ENCODE data around the gene CTRB2.
"Not testable (repeated sequence)": the region's sequence is repeated elsewhere in the genome, so short reads cannot be mapped to it uniquely, and the experiment has no call there.

Gene CTRB2

GRCh38 chr16:75241955-75242354, 35.0 kb upstream of the CTRB2 start:
- DNase-seq: no peak

- no peak for DNase-seq
Observed at GRCh38 chr16:75241412-75241811, 34.5 kb upstream of the CTRB2 start.

- DNase-seq: not testable (repeated sequence)
Observed at GRCh38 chr16:75240633-75241032, 33.7 kb upstream of the CTRB2 start.

- DNase-seq: no peak
Observed at GRCh38 chr16:75239542-75240122, 32.7 kb upstream of the CTRB2 start.

GRCh38 chr16:75238853-75239541, 32.0 kb upstream of the CTRB2 start:
- no peak for DNase-seq

GRCh38 chr16:75238132-75238852, 31.3 kb upstream of the CTRB2 start:
- DNase-seq: no peak

- DNase-seq: no peak
Observed at GRCh38 chr16:75237398-75238131, 30.6 kb upstream of the CTRB2 start.

GRCh38 chr16:75236736-75237397, 29.9 kb upstream of the CTRB2 start:
- DNase-seq: no peak

- DNase-seq: no peak
Observed at GRCh38 chr16:75236232-75236631, 29.3 kb upstream of the CTRB2 start.

- DNase-seq: no peak
Observed at GRCh38 chr16:75235721-75236193, 28.8 kb upstream of the CTRB2 start.

GRCh38 chr16:75234856-75235696, 28.1 kb upstream of the CTRB2 start:
- DNase-seq: no peak

- DNase-seq: no peak
Observed at GRCh38 chr16:75233611-75233938, 26.6 kb upstream of the CTRB2 start.

- no peak for DNase-seq
Observed at GRCh38 chr16:75231570-75231969, 24.6 kb upstream of the CTRB2 start.

GRCh38 chr16:75230471-75231110, 23.6 kb upstream of the CTRB2 start:
- no peak for DNase-seq

GRCh38 chr16:75229172-75230031, 22.4 kb upstream of the CTRB2 start:
- DNase-seq: no peak

GRCh38 chr16:75228143-75228976, 21.4 kb upstream of the CTRB2 start:
- no peak for DNase-seq

- no peak for DNase-seq
Observed at GRCh38 chr16:75227361-75228142, 20.6 kb upstream of the CTRB2 start.

GRCh38 chr16:75226550-75227360, 19.8 kb upstream of the CTRB2 start:
- no peak for DNase-seq
